ENCODE measurements around the gene TBC1D24. TPM values are rescaled to one million over a fixed set of nuclear protein-coding genes. Genes with fewer than 3 reads are reported as not detected.

Gene TBC1D24
- total and polyA plus RNA-seq, 9 of the 15 experiments (the other 6 are each of a cell fraction or from before 2014, with no cell fraction given) = 1.7 to 22.6 (median 7.2) TPM

- peak in 1 of 2 experiments; percentile 65; a peak in 3 of 4 replicates for TF ChIP-seq MNT (conservative IDR thresholded peaks at IDR 0.05)
- peak; percentile 79; the same call in 1 of the 2 replicates for TF ChIP-seq PHTF2 (CRISPR knock-in tag; IDR thresholded peaks at IDR 0.05)
- peak; percentile 56 for TF ChIP-seq USF1 (CRISPR knock-in tag; IDR thresholded peaks at IDR 0.05)
- peak; percentile 30 for TF ChIP-seq TAF1 (IDR thresholded peaks at IDR 0.05; ENCODE audit: control insufficient read depth, extremely low read depth, insufficient read depth, low read length, severe bottlenecking)
- peak; percentile 66 for TF ChIP-seq ZNF316 (IDR thresholded peaks at IDR 0.05)
- TF ChIP-seq MIER1 (IDR thresholded peaks at IDR 0.05; ENCODE audit: low read depth) = no peak
- 0 out of 4 replicates have a peak, but pooled peaks of 1 of the 2 experiments have one; percentile 35 for TF ChIP-seq FOXA3 (CRISPR knock-in tag; conservative IDR thresholded peaks at IDR 0.05 in 1 of 2, IDR thresholded peaks at IDR 0.05 in 1 of 2)
- 0 out of 2 replicates have a peak, but pooled peaks have one; percentile 33 for TF ChIP-seq LEF1 (IDR thresholded peaks at IDR 0.05)
- no peak for TF ChIP-seq ZNF609 (CRISPR knock-in tag; IDR thresholded peaks at IDR 0.05; ENCODE audit: borderline replicate concordance)
- TF ChIP-seq JUN (IDR thresholded peaks at IDR 0.05; ENCODE audit: borderline replicate concordance, low read depth, low read length) = no peak
- TF ChIP-seq JUN (CRISPR knock-in tag; IDR thresholded peaks at IDR 0.05; ENCODE audit: borderline replicate concordance) = no peak
- no peak for TF ChIP-seq ZNF79 (CRISPR knock-in tag; IDR thresholded peaks at IDR 0.05; ENCODE audit: low read depth)
- no peak for TF ChIP-seq RFX7 (CRISPR knock-in tag; IDR thresholded peaks at IDR 0.05)
- peak; percentile 32; the same call in 1 of the 2 replicates for TF ChIP-seq HCFC1 (IDR thresholded peaks at IDR 0.05; ENCODE audit: low read depth, low read length)
These were observed 46.0 kb downstream of the TBC1D24 start (continued) for GRCh38 chr16:2520784-2521531.
